ENCODE measurements around the gene MLST8.

Gene MLST8, protein sequence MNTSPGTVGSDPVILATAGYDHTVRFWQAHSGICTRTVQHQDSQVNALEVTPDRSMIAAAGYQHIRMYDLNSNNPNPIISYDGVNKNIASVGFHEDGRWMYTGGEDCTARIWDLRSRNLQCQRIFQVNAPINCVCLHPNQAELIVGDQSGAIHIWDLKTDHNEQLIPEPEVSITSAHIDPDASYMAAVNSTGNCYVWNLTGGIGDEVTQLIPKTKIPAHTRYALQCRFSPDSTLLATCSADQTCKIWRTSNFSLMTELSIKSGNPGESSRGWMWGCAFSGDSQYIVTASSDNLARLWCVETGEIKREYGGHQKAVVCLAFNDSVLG

DNA sequence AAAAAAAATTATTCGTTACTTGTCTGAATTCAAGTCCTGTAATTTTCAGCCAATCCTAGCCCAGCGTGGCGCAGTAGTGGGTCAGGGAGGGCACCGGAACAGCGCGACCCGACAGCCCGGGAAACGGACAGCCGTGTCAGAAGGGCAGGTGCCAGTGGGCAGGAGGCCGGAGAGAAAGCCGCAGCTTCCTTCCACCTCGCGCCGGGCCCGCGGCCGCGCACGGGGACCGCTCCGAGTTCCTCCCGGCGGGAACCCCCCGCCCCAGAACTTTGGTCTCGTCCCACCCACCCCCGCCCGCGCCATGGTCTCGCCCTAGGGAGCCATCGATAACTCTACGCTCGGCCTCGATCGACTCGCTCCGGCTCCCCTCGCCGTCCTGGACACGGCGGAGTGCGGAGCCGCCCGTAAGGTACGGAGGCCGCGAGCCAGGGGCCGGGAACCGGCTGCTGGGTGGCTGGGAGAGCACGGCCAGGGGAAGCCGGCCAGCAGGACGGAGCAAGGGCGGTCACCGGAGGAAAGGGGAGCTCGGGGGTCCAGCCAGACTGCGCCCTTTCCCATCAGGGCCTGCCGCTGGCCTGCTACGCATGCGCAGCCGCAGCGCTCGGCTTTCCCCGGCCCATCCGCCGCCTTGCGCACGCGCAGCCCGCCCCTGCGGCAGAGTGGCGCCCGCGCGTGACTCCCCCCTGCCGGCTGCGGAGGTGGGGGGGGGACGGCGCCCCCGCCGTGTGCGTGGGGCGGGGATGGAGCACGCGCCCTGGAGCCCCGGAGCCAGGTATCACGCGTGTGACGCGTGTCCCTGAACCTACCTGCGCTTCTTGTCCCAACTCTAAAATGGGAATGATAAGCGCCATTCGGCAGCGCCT, at the start of gene MLST8:
MLST8 (plus strand) TSS at position 351 of the 863 bp plus-strand sequence. CDS start 632 bp downstream, outside the sequence.
- DNase-seq (ENCODE audit: low read depth), result peak; percentile 87

- DNase-seq (ENCODE audit: low read depth), result no peak
These were observed 49.0 kb upstream of the MLST8 start for GRCh38 chr16:2155977-2156848.

DNA sequence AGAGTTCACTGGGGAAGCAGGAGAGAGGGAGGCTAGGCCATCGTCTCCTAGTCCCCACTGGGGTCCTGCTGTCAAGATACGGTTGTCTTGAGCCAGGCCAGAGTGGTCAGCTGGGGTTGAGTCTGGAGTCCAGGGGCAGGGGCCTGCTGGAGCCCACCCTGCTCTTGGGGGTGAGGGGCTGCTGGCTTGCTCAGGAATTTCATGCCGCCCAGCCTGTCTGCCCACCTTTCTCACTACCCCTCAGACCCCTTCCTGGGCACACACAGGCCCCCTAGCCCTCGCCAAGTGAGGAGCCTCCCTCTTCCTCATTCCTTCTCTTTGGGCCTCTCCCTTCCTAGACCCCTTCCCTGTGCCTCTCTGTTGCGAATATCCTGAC, 48.4 kb upstream of the MLST8 start:
- DNase-seq (ENCODE audit: low read depth), result no peak

- DNase-seq (ENCODE audit: low read depth), result no peak
These were observed 47.6 kb upstream of the MLST8 start for GRCh38 chr16:2157480-2158261.

DNA sequence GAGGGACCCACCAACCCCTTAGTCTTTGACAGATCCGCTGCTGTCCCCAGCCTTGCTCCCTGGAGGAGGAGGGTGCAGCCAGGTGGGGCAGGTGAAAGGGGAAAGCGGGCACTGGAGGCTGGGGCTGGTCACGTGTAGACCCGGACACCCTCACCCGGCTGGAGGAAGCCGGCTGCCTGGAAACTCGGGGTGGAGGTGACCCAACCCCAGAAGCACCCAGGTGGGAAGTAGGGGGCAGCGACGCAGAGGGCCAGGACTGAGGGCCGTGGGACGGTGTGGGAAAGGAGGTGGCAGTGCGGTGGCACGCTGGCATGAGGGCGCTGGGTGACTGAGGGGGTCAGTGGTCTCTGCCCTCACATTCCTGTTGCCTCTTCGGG, 47.0 kb upstream of the MLST8 start:
- DNase-seq (ENCODE audit: low read depth), result no peak

DNA sequence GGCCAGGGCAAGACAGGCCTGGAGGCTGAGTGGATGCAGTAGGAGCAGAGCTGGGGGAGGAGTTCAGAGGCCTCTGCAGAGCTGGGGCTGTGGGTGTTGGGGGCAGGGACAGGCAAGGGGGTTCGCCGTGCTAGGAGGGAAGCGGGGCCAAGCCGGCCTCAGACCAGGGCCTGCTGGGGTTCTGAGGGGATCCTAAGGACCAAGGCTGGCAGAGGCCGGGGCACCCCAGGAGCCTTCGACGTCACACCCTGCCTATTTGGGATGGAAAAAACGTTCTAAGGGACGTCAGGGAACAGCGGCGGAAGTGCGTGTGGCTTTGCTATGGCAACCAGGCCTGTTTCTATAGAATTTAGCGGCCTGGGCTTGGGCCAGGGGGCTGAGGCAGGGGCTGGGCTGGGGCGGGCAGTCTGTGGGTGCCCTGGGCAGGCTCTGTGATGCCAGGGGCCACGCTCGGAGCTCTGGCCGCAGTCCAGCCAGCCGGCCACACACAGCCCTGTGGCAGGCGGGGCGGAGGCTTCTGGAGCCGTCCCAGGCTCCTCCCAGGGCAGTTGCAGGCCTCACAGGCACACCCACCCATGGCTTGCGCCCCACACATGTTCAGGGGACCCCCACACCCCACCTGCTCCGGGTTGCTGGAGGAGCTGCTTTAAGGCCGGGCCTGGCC, 45.9 kb upstream of the MLST8 start:
- no peak for DNase-seq (ENCODE audit: low read depth)

GRCh38 chr16:2160915-2161551, 44.2 kb upstream of the MLST8 start:
- no peak for DNase-seq (ENCODE audit: low read depth)

GRCh38 chr16:2161911-2162310, 43.3 kb upstream of the MLST8 start:
- DNase-seq (ENCODE audit: low read depth), result no peak

GRCh38 chr16:2162676-2163118, 42.6 kb upstream of the MLST8 start:
- DNase-seq (ENCODE audit: low read depth), result no peak

DNA sequence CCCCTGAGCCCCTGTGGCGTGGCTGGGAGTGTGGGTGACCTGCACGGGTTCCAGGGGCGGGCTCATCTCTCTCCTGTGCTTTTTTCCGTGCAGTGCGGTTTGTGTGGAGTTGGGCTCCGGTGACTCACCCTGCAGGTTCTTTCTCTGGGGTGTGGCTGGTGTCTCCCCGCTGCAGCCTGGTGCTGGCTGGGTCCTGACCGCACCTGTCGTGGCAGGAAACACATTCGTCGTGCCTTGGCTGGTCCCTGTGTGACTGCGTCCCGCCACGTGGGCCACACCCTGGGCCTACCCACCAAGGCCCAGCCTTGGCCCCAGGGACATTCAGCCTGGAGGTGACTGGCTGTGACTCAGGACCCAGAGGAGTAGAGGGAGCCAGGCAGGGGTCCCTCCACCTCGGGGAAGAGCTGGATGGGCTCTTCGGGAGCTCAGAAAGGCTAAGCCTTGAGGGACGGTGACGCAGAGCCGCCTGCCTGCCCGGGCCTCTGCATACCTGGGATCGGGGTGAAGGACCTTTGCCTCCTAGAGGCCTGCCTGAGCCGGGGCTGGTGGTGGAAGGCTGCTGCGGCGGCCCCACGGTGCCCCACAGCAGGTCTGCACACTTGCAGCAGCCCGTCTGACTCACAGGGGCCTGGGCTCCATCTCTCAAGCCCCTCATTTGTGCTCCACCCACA, 41.9 kb upstream of the MLST8 start:
- no peak for DNase-seq (ENCODE audit: low read depth)

GRCh38 chr16:2165861-2166260, 39.4 kb upstream of the MLST8 start:
- DNase-seq (ENCODE audit: low read depth), result no peak

DNA sequence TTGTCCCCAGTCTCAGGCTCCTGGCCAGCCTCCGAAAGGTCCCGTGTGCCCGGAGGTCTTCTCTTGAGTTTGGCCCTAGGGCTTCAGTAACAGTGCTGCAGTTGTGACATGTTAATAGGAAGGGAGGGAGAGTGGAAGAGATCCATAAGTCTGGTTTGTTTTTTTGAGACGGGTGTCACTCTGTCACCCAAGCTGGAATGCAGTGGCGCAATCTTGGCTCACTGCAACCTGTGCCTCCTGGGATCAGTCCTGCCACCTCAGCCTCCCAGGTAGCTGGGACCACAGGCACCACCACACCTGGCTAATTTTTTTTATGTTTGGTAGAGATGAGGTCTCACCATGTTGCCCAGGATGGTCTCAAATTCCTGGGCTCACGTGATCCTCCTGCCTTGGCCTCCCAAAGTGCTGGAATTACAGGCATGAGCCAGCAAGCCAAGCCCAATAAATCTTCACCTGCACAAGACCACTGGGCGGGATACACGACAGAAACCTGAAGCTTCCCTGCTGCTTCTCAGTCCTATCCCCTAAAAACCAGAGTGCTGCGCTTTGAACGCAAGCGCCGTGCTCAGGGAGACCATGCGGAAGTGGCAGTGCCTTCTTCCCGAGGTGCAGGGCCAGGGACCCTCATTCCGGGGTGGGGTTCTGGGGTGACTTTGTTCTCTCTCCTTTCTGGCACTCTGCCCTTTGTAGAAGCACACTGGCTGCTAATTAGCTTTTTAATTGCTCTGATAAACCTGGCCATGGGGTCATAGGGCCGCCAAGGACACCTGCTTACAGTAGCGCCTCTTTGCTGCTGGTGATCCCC, 38.8 kb upstream of the MLST8 start:
- no peak for DNase-seq (ENCODE audit: low read depth)

- DNase-seq (ENCODE audit: low read depth), result no peak
These were observed 38.1 kb upstream of the MLST8 start for GRCh38 chr16:2167068-2167638.

GRCh38 chr16:2170080-2170479, 35.2 kb upstream of the MLST8 start:
- DNase-seq (ENCODE audit: low read depth), result no peak

DNA sequence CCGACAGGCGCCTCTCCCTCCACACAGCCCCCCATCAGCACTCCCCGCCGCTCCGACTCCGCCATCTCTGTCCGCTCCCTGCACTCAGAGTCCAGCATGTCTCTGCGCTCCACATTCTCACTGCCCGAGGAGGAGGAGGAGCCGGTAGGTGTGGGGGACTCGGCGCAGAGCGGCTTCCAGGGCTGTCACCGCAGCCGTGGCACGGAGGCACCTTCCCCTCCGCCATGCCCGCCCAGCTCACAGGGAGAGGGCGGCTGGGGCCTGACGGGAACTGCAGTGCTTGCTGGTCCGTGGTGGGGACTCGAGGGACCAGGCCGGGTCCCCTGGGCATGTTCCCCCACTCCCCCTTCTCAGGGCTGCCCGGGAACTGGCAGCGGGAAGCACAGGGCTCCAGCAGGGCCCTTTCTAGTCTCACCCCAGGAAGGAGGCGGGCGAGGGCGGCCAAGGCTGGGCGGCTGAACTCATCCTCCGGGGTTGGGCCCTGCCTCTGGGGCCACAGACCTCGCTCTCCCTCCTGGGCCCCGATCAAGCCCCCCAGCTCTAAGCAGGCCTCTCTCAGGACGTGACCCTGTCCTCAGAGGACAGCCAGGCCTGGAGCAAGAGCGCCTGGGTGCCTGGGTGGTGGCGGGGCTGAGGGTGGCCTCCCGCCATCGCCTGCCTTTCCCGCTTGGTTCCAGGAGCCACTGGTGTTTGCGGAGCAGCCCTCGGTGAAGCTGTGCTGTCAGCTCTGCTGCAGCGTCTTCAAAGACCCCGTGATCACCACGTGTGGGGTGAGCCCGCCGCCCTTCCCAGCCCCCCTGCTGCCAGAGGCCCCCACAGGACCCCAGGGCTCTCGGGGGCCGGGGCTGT, 34.4 kb upstream of the MLST8 start:
- DNase-seq (ENCODE audit: low read depth), result no peak

DNA sequence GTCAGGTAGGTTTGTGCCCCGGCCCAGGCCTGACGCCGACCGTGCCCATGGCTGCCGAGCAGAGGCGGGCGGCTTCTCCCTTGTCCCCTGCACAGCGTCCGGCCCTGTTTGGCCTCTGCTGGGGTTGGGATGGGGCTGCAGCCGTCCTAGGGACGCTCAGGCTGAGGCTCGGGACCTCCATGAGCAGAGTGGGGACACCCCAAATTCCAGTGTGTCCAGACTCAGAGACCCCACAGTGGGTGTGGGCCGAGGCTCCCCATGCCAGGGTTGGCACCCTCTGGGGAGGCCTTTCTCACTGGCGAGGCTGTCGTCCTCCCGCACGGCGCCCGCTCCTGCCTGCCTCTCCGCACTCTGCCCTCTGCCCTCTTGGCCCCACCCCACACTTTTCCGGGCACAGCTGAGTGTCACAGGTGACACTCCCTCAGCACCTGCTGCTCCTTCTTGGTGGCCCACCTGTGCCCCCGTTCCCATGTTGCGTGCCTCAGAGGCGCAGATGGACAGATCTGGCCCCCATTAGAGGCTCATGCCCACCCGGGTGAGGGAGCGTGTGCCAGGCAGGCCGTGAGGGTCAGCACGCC, 33.6 kb upstream of the MLST8 start:
- no peak for DNase-seq (ENCODE audit: low read depth)

GRCh38 chr16:2172688-2173335, 32.4 kb upstream of the MLST8 start:
- DNase-seq (ENCODE audit: low read depth), result no peak
